GM21515 (cell line): ENCODE measurements around the gene MRGPRE.

ENCODE experiments used
- ATAC-seq: cut with Tn5 transposase; IDR thresholded peaks from one replicate; pipeline ENCODE4 v1.9.1; 2021; ENCODE audit not compliant: unreplicated experiment

The MRGPRE gene

GRCh38 chr11:3215346-3216026 is 16.7 kb downstream of the MRGPRE start:
- ATAC-seq, result no peak

GRCh38 chr11:3214420-3214699 is 17.9 kb downstream of the MRGPRE start:
- no peak for ATAC-seq

GRCh38 chr11:3213659-3214419 is 18.4 kb downstream of the MRGPRE start:
- no peak for ATAC-seq

GRCh38 chr11:3208272-3208671 is 23.9 kb downstream of the MRGPRE start:
- ATAC-seq, result no peak

GRCh38 chr11:3207526-3208189 is 24.6 kb downstream of the MRGPRE start:
- no peak for ATAC-seq

- ATAC-seq, result no peak
Measured at GRCh38 chr11:3206922-3207204, 25.4 kb downstream of the MRGPRE start.

- ATAC-seq, result no peak
Measured at GRCh38 chr11:3206156-3206921, 25.9 kb downstream of the MRGPRE start.

GRCh38 chr11:3205261-3206155 is 26.7 kb downstream of the MRGPRE start:
- no peak for ATAC-seq

- no peak for ATAC-seq
Measured at GRCh38 chr11:3204141-3205015, 27.8 kb downstream of the MRGPRE start.

GRCh38 chr11:3203221-3204043 is 28.8 kb downstream of the MRGPRE start:
- ATAC-seq, result no peak

GRCh38 chr11:3202759-3203158 is 29.5 kb downstream of the MRGPRE start:
- no peak for ATAC-seq

- ATAC-seq, result no peak
Measured at GRCh38 chr11:3202305-3202704, 29.9 kb downstream of the MRGPRE start.

- no peak for ATAC-seq
Measured at GRCh38 chr11:3201677-3202181, 30.5 kb downstream of the MRGPRE start.

GRCh38 chr11:3201112-3201581 is 31.1 kb downstream of the MRGPRE start:
- ATAC-seq, result no peak

GRCh38 chr11:3200388-3201111 is 31.7 kb downstream of the MRGPRE start:
- no peak for ATAC-seq

GRCh38 chr11:3199537-3200295 is 32.5 kb downstream of the MRGPRE start:
- ATAC-seq, result no peak

GRCh38 chr11:3198815-3199214 is 33.4 kb downstream of the MRGPRE start:
- no peak for ATAC-seq
